SK-N-SH treated with all-trans-retinoic acid at 6 μM for 48 hours (cell line): ENCODE measurements around the gene DIP2C.

Experiments used
- ATAC-seq: fragments of 200-7000 bp; cut with Tn5 transposase; 3 replicates; pipeline ENCODE4 v1.9.1; 2020; ENCODE audit warnings: mild to moderate bottlenecking, moderate library complexity
- ARNTL ChIP-seq: fragments of 450-650 bp; formaldehyde crosslinking; IDR thresholded peaks from 2 replicates; pipeline ENCODE4 v1.5.0; 2020; ENCODE audit warnings: low read depth, mild to moderate bottlenecking, moderate library complexity, borderline replicate concordance
- BACH2 ChIP-seq: fragments of 250-450 bp; sonication (Bioruptor Pico); IDR thresholded peaks from 2 replicates; pipeline ENCODE4 v1.9.0; 2021; ENCODE audit warnings: mild to moderate bottlenecking, borderline replicate concordance
- CREB5 ChIP-seq: fragments of 250-450 bp; sonication (Bioruptor Pico); IDR thresholded peaks from 2 replicates; pipeline ENCODE4 v1.5.1; 2020; ENCODE audit warnings: low read depth, mild to moderate bottlenecking, moderate library complexity
- CSDC2 ChIP-seq: fragments of 250-450 bp; sonication (Bioruptor Pico); IDR thresholded peaks from 2 replicates; pipeline ENCODE4 v1.5.0; 2020; ENCODE audit warnings: mild to moderate bottlenecking, moderate library complexity
- CSRNP3 ChIP-seq: fragments of 250-450 bp; sonication (Bioruptor Pico); IDR thresholded peaks from 2 replicates; pipeline ENCODE4 v1.5.1; 2021; ENCODE audit warnings: mild to moderate bottlenecking, moderate library complexity
- ESRRG ChIP-seq: fragments of 250-450 bp; sonication (Bioruptor Pico); IDR thresholded peaks from 2 replicates; pipeline ENCODE4 v1.6.1; 2021; ENCODE audit warnings: mild to moderate bottlenecking
- GLIS3 ChIP-seq: fragments of 250-450 bp; sonication (Bioruptor Pico); IDR thresholded peaks from 2 replicates; pipeline ENCODE4 v1.5.0; 2020; ENCODE audit warnings: mild to moderate bottlenecking, moderate library complexity
- ISL1 ChIP-seq: fragments of 250-450 bp; sonication (Bioruptor Pico); IDR thresholded peaks from 2 replicates; pipeline ENCODE4 v2.1.2; 2022; ENCODE audit warnings: mild to moderate bottlenecking, moderate library complexity
- OSR1 ChIP-seq: fragments of 250-450 bp; sonication (Bioruptor Pico); IDR thresholded peaks from 2 replicates; pipeline ENCODE4 v1.8.0; 2022; ENCODE audit warnings: moderate library complexity, mild to moderate bottlenecking, inconsistent platforms
- PATZ1 ChIP-seq: fragments of 250-450 bp; sonication (Bioruptor Pico); IDR thresholded peaks from 2 replicates; pipeline ENCODE4 v1.8.0; 2020; ENCODE audit warnings: mild to moderate bottlenecking, moderate library complexity, borderline replicate concordance
- PPARA ChIP-seq: fragments of 250-450 bp; sonication (Bioruptor Pico); IDR thresholded peaks from 2 replicates; pipeline ENCODE4 v1.5.0; 2020; ENCODE audit warnings: mild to moderate bottlenecking, borderline replicate concordance
- RARB ChIP-seq: fragments of 250-450 bp; sonication (Bioruptor Pico); IDR thresholded peaks from 2 replicates; pipeline ENCODE4 v1.8.0; 2021; ENCODE audit warnings: mild to moderate bottlenecking, moderate library complexity
- SNAI2 ChIP-seq: fragments of 250-450 bp; sonication (Bioruptor Pico); IDR thresholded peaks from 2 replicates; pipeline ENCODE4 v1.5.0; 2020; ENCODE audit warnings: mild to moderate bottlenecking, moderate library complexity
- TCF4 ChIP-seq: fragments of 250-450 bp; sonication (Bioruptor Pico); IDR thresholded peaks from 2 replicates; pipeline ENCODE4 v1.8.0; 2021; ENCODE audit warnings: mild to moderate bottlenecking, moderate library complexity, borderline replicate concordance
- TOX ChIP-seq: fragments of 250-450 bp; sonication (Bioruptor Pico); IDR thresholded peaks from 2 replicates; pipeline ENCODE4 v1.8.0; 2021; ENCODE audit warnings: mild to moderate bottlenecking, moderate library complexity, borderline replicate concordance
- TSHZ2 ChIP-seq: fragments of 250-450 bp; sonication (Bioruptor Pico); IDR thresholded peaks from 2 replicates; pipeline ENCODE4 v1.5.0; 2020; ENCODE audit warnings: mild to moderate bottlenecking, moderate library complexity
- ZC3H10 ChIP-seq: fragments of 250-450 bp; sonication (Bioruptor Pico); IDR thresholded peaks from 2 replicates; pipeline ENCODE4 v1.5.1; 2021; ENCODE audit warnings: mild to moderate bottlenecking, moderate library complexity
- ZFP3 ChIP-seq: fragments of 250-450 bp; sonication (Bioruptor Pico); IDR thresholded peaks from 2 replicates; pipeline ENCODE4 v1.5.0; 2020; ENCODE audit warnings: mild to moderate bottlenecking, moderate library complexity
- ZFP30 ChIP-seq: fragments of 450-650 bp; formaldehyde crosslinking; IDR thresholded peaks from 2 replicates; pipeline ENCODE4 v1.5.0; 2022; ENCODE audit warnings: mild to moderate bottlenecking, moderate library complexity
- ZNF565 ChIP-seq: fragments of 450-650 bp; formaldehyde crosslinking; conservative IDR thresholded peaks from 2 replicates; pipeline ENCODE4 v1.5.0; 2020; ENCODE audit warnings: low read depth, mild to moderate bottlenecking, moderate library complexity
- ZNF70 ChIP-seq: fragments of 450-650 bp; formaldehyde crosslinking; IDR thresholded peaks from 2 replicates; pipeline ENCODE4 v1.5.0; 2020; ENCODE audit warnings: mild to moderate bottlenecking, moderate library complexity
- ZNF8 ChIP-seq: fragments of 450-650 bp; formaldehyde crosslinking; IDR thresholded peaks from 2 replicates; pipeline ENCODE4 v1.5.0; 2020; ENCODE audit warnings: mild to moderate bottlenecking, moderate library complexity
- TF ChIP-seq, protein P1 (sequence below): fragments of 250-450 bp; sonication (Bioruptor Pico); IDR thresholded peaks from 2 replicates; pipeline ENCODE4 v1.8.0; 2021; ENCODE audit warnings: low read depth, mild to moderate bottlenecking, moderate library complexity, borderline replicate concordance

DIP2C gene

GRCh38 chr10:373526-374309 is 315.8 kb downstream of the DIP2C start (continued):
- TF ChIP-seq ZC3H10 (CRISPR knock-in tag), result no peak
- no peak for TF ChIP-seq BACH2

- peak; percentile 51 for ATAC-seq
- TF ChIP-seq GLIS3 (CRISPR knock-in tag) (no peak), CREB5 (CRISPR knock-in tag) (no peak), TSHZ2 (CRISPR knock-in tag) (no peak), SNAI2 (no peak), TOX (CRISPR knock-in tag) (no peak), ZNF8 (CRISPR knock-in tag) (no peak), RARB (CRISPR knock-in tag) (no peak), CSDC2 (no peak), ISL1 (no peak), BACH2 (no peak), ZNF70 (no peak), TCF4 (CRISPR knock-in tag) (no peak), ARNTL (no peak), ZC3H10 (CRISPR knock-in tag) (no peak), OSR1 (CRISPR knock-in tag) (no peak), ZNF565 (CRISPR knock-in tag) (no peak), CSRNP3 (no peak), PPARA (no peak), ZFP30 (CRISPR knock-in tag) (no peak)
- TF ChIP-seq, protein P1, sequence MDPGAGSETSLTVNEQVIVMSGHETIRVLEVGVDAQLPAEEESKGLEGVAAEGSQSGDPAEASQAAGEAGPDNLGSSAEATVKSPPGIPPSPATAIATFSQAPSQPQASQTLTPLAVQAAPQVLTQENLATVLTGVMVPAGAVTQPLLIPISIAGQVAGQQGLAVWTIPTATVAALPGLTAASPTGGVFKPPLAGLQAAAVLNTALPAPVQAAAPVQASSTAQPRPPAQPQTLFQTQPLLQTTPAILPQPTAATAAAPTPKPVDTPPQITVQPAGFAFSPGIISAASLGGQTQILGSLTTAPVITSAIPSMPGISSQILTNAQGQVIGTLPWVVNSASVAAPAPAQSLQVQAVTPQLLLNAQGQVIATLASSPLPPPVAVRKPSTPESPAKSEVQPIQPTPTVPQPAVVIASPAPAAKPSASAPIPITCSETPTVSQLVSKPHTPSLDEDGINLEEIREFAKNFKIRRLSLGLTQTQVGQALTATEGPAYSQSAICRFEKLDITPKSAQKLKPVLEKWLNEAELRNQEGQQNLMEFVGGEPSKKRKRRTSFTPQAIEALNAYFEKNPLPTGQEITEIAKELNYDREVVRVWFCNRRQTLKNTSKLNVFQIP, result no peak
Observed at GRCh38 chr10:373015-373414, 316.5 kb downstream of the DIP2C start.

- TF ChIP-seq OSR1 (CRISPR knock-in tag) (no peak), PATZ1 (CRISPR knock-in tag) (no peak), ZFP3 (CRISPR knock-in tag) (no peak), ZFP30 (CRISPR knock-in tag) (no peak), ARNTL (no peak), GLIS3 (CRISPR knock-in tag) (no peak), ZNF565 (CRISPR knock-in tag) (no peak), SNAI2 (no peak), TSHZ2 (CRISPR knock-in tag) (no peak), TCF4 (CRISPR knock-in tag) (no peak), CSRNP3 (no peak), RARB (CRISPR knock-in tag) (no peak), CSDC2 (no peak), ESRRG (CRISPR knock-in tag) (no peak), ZNF70 (no peak)
- ATAC-seq, result no peak
Observed at GRCh38 chr10:372566-372965, 316.9 kb downstream of the DIP2C start.
